DND-41 (cell line): Measurements from ENCODE around the gene NR1H2.

ENCODE experiments used
- CTCF ChIP-seq: IDR thresholded peaks from 2 replicates; pipeline ENCODE4 v1.5.1; 2012; ENCODE audit warnings: borderline replicate concordance, low read length, moderate library complexity, mild to moderate bottlenecking; ENCODE audit not compliant: poor library complexity, severe bottlenecking; ENCODE audit errors: extremely low read depth
- EZH2 ChIP-seq: IDR thresholded peaks from 3 replicates; pipeline ENCODE4 v1.6.1; 2012; ENCODE audit warnings: borderline replicate concordance, low read depth, mild to moderate bottlenecking, moderate library complexity, low read length, inconsistent platforms; ENCODE audit not compliant: severe bottlenecking

GRCh38 chr19:50377517-50377916 lies 1.3 kb downstream of the NR1H2 start:
- no peak for TF ChIP-seq CTCF
- TF ChIP-seq EZH2, result no peak
